Measurements from ENCODE around the gene LHX6.

LHX6 gene

DNA sequence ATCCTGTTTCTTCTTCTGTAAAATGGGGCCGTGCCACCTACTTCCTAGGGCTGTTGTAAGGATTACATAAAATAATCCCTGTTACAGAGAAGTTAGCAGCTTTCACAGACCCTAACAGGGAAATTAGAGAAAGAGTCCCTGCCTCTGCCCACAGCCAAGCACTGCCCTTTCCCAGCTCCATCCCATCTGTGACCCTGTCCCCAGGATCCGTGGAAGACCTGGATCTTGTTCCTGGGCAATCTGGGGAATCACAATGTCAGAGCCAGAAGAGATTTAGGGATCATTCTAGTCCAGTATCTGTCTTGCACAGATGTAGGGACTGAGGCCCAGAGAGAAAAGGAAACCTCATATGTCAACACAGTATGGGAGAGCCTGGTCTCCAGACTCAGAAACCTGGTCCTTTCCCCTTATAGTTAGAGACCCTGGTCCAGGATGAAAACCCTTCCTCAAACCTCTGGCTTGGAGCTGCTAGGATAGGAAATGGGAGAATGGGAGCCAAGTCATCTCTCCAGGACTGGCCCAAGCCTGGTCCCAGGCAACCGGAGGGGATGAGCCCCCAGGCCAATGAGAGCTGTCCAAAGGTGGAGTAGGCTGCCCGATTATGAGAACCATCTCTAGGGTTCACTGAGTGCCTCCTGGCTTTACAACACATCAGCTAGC lies 12.5 kb downstream of the LHX6 start:
- no peak for DNase-seq (ENCODE audit: low read depth in 2 of 2)

DNA sequence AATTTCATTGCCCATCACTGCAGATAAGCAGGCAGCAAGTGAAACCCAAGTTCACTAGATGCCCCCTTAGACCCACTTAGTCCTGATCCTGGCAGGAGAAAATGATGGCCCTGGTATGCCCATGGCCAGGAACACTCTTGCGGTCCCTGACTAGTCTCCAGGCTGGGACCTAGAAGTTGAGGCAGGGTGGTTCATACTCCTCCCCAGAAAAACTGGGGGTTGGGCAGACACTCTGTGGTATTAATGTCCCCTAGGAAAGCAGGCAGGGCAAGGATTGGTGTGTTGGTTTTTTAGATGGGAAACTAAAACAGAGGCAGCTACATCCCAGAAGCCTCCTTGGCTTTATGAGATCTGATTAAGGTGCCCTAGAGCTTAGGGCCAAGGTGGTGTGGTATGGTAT lies 13.1 kb downstream of the LHX6 start:
- no peak for DNase-seq (ENCODE audit: low read depth in 2 of 2)

DNA sequence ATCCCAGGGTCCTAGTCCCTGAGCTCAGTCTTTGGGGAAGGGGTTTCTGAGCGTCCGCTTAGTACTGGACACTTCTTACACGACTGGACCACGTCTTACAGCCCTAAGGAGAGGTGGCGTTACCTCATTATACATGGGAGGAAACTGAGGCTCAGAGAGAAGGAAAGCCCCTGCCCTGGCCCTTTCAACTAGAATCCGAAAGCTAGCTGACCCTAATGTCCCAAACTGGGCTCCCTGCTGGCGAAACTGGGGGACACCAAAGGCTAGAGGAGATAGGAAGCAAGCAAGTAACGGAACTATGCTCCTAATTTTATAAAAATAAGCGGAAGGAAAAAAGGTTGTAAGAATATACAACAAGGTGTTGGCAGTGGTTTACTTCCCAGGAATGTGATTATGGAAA lies 14.2 kb downstream of the LHX6 start:
- DNase-seq (ENCODE audit: low read depth in 2 of 2): no peak

DNA sequence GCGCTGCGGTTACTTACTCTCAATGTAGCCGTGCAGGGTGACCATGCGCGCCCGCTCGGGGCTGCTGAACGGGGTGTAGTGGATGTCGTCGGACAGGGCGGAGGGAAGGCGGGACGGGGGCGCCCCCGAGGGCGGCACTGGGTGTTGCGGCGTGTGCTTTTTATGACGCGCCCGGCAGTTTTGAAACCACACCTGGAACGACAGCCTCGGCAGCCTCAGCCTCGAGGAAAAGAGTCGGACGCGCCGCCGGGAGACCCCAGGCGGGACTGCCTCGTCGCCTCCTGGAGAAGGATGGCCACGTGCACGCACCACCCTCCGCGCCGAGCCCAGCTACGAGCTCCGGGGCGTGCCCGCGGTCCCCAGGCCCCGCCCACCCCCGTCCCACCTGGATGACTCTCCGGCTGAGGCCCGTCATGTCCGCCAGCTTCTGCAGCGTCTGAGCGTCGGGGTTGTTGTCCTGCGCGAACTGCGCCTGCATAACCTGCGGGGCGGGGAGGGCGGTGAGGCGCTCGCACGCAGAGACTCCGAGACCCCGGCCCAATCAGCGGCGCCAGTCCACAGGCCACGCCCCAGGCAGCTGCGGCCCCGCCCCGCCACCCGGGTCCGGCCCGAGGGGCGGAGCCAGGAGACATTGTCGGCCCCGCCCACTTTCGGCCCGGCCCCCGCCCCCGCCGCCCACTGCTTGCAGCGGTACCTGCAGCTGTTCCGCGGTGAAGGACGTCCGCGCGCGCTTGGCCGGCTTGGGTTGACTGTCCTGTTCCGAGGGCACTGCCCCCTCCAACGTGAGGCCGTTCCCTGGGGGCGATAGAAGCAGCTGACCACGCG lies 15.0 kb downstream of the LHX6 start:
- peak; percentile 36 to 52 for DNase-seq (ENCODE audit: low read depth in 2 of 2)

DNA sequence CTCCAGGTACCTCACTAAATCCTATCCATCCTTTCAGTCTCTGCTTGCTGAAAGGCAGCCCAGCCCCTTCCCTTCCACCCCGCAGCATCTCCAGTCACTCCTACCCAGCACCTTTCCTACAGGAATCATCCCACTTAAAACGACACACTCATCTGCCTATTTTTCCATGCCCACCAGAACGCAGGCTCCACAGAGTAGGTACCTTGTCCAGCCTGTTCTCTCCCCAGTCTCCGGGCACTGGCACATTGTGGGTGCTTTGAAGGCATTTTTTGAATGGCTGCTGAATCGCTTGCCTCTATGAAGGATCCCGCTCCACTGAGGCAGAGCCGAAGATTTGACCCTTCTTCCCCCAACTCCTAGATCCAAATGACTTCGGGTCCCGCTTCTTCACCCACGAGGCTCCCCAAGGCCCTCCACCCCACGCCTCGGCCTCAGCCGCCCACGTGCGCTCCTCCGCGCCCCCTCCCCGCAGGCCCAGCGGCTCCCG lies 15.6 kb downstream of the LHX6 start:
- no peak for DNase-seq (ENCODE audit: low read depth in 2 of 2)

DNA sequence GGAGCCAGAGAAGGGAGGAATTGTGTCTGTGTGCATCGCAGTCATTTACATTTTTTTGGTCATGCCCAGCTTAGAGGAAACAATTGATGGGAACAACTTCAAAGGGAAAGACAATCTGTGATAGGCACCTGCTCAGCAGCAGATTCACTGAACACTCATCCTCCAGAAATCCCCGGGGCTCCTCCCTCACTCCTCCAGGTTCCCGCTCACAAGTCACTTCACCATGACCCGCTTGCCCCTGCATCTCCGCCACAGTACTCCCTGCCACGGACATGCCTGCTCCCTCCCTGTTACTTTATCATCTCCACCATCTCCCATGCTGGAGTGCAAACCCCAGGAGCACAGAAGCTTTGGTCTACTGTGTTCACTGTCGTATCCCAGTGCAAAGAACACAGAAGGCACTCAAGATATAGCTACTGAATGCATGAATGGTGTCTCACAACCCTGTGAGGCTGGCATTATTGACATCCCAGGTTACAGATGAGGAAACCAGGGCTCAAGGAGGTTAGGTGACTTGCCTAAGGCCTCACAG lies 16.2 kb downstream of the LHX6 start:
- DNase-seq (ENCODE audit: low read depth in 2 of 2): no peak

DNA sequence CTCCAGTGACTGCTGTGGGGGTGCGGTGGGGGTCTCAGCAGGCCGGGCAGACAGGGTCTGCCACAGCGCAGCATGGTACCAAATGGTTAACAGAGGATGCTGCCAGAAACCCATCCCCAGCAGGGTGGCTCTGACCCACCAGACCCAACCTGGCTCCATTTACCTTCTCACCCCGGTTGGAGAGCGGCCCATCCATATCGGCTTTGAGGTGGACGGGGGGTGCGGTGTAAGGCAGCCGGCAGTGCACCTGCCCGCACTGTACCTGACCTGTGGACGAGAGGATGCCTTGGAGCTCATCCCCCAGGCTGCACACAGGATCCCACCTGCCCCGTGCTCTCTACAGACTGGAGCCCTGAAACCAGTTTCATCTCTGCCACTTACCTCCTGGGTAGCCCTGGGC lies 19.3 kb downstream of the LHX6 start:
- DNase-seq (ENCODE audit: low read depth in 2 of 2): no peak

DNA sequence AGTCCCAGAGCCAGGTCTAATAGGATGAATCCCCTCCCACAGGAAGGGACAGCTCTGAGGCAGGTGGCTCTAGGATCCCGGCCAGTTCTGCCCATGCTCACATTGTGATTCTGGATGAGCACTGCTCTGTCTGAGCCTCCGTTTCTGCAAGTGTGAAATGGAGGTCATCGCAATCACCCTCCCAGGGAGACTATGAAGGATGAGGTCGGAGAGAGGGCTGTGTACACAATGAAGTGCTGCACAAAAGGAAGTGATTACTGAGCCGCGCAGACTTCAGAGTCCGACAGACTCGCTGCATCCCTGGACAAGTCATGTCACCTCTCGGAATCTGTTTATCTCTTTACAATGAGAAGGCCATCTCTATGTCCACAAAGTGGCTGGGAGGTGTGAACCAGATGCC lies 21.7 kb downstream of the LHX6 start:
- no peak for DNase-seq (ENCODE audit: low read depth in 2 of 2)

DNA sequence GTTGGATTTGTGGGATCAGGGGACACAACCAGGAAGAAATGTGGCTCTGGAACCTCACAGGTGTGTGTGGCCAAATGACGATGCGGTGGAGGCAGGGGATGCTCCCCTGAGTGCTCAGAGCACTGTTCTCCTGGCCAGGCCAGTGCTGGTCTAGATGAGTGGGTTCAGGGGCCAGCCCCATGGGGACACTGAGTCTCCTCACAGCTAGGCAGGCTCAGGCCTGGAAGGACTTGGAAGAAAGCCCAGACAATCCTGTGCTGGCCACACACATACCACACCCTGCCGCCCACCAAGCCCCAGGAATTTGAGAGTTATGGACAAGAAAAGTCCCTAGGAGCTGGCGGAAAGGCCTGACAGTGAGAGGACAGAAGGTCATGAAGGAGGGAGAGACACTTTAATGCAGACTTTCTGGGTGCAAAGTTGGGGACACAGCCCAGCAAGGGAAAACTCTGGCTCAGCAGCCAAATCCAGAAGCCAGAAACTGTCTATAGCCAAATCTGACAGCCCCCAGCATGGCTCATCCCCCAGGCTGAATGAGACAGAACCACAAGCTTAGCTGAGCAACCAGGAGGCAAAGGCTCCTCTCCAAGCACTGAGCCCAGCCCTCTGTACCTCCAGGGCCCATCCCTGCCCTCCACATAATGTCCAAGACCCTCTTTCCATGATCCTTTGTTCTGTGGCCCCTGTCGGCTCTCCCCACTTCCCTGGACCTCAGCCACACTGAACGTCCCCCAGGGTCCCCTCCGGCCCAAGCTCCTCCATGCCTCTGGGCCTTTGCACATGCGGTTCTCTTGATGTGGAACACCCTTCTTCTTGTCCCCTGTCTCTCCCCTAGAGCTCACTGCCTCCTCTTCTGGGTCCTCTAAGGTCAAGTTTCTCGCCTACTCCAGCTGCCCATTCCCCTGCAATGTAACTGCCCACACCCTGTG lies 22.4 kb downstream of the LHX6 start:
- DNase-seq (ENCODE audit: low read depth in 2 of 2): no peak

DNA sequence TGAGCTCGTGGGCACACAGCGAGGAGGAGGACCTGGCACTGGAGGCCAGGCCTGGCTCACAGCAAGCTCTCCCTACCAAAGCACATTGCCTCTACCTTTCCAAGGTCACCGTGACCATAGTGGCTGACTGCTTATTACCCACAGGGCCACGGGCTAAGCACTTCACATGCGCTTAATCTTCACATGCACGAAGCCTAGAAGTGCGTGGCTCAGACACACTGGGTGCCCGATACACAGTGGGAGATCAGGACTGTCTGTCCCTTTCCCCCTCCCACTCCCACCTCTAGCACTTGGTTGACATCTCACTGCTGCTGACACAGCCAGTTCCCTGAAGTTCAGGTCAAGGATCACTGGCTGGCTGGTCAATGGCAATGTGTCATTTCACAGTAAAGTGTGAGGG lies 23.6 kb downstream of the LHX6 start:
- no peak for DNase-seq (ENCODE audit: low read depth in 2 of 2)

DNA sequence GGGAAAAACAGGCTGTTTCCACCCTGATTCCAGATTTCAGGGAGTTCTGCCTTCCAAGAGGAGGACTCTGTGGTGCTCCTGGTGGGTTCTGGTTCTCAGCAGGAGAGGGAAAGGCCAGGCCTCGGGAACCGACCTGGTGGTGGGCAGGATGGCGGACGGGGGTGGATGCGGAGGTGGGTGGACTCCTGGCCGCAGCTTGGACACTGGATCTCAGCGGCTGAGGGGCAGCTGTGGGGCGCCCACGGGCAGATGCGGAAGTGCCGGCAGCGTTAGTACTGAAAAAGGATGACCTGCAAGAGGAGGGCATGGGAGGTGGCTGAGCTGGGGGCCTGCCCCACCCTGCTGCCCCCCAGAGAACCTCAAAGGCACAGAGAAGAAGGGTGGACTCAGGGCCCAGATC lies 24.3 kb downstream of the LHX6 start:
- DNase-seq (ENCODE audit: low read depth in 2 of 2): no peak

DNA sequence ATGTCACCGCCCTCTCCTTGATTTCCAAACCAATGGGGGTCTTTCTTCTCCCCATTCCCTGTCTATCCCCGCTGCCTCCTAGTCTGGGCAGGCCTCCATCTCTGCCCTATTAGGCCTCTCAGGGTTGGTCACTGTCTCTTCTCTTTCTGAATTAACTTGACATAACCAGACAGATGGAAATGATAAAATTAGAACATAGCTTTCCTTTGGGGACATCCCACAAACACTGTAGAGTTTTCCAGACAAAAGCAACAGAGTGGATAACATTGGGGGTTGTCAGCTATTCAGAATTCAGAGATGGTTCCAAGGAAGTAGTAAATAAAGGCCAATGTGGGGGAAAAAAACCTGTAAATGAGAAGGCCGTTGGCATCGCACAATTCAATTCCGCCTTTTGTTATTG lies 24.7 kb downstream of the LHX6 start:
- no peak for DNase-seq (ENCODE audit: low read depth in 2 of 2)

DNA sequence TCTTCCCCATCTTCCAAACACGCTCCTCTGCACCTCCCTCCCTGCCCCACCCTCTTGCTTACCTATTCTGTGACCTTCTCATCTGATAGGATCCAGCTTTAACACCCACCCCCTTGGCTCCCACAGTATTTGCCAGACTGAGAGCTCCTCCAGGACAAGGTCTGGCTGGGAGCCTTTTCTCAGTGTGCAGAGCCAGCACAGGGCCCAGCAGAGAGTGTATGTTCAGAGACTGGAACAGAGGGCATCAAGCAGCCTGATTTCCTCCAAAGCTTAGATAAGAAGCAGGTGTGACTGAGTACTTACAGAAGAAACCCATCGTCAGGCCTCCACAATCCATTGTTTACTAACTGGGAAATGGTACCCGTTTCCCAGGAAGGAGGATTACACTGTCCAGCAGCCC lies 26.6 kb downstream of the LHX6 start:
- no peak for DNase-seq (ENCODE audit: low read depth in 2 of 2)

DNA sequence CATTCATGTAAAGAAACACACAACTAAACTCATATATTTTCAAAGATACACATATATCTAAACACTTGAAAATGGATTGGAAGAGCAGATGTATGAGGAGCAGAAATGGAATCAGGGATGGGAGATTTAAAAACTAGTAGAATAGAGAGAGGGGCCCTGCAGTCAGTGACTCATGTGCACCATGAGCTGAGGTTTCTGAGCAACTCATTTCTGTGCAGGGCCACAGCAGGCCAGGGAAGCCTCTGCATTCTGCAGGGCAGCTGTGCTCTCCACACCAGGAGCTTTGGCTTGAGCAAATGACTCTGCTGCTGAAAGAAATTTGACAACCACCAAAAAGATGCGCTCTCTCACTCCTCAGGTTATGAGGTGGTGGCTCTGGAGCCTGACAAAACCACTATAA lies 27.1 kb downstream of the LHX6 start:
- DNase-seq (ENCODE audit: low read depth in 2 of 2): no peak

DNA sequence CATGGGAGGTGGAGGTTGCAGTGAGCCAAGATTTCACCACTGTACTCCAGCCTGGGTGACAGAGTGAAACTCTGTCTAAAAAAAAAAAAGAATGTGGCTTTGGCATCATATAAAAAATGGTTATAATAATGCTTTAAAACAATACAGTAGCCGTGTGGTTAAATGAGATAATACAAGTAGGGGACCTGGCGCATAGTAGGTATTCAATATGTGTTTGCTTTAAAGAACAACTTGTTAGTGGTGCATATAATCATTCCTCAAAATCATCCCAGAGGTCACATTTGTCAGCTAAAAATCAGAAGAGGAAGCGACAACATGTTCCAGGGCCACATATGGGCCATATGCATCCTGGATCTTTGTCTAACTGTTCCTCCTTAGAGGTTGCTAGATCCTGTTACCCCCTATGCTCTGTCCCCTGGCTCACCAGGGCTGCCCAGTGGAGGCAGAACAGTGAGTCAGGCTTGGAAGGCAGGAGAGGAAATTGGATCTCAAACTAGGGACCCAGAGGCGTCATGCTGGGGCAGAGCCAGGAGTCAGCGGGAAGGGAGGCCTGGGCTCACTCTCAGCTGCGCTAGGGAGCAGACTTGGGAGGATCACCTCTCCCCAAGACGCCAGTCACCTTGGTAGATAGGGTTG lies 27.7 kb downstream of the LHX6 start:
- DNase-seq (ENCODE audit: low read depth in 2 of 2): no peak

DNA sequence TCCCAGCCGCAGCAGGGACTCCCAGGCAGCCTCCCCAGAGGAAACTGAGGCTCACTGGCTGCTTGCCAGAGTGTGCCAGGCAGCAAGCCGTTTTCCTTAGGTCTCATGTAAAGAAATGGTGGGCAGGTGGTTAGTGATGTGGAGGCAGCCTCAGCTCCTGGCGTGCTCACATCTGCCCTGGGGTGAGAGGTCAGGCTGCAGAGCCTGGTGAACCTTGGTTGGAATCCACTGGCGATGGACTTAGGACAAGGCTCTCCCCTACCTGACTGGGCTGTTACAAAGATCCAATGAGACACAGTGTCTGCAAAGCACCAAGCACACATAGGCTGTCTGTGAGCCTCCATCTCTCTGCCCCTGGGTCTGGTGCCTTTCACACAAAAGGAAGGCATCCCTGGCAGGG lies 30.9 kb downstream of the LHX6 start:
- no peak for DNase-seq (ENCODE audit: low read depth in 2 of 2)

DNA sequence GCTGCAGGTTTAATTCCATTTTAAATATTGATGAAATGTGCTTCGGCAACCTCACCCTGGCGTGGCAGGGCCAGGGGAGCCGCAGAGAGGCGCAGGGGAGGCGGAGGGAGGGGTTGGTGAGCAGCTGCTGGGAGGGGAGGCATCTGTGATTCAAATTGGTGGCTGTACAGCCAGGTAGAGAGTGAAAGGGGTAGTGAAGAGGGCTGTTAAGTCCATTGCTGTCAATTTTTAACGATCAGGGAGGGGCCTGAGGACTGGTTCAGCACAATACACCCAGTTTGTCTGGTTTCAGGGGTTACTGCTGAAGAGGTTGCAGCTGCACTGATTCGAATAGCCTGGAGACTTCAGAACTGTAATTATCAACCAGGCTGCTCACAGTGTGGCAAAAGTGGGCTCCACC lies 31.3 kb downstream of the LHX6 start:
- no peak for DNase-seq (ENCODE audit: low read depth in 2 of 2)

DNA sequence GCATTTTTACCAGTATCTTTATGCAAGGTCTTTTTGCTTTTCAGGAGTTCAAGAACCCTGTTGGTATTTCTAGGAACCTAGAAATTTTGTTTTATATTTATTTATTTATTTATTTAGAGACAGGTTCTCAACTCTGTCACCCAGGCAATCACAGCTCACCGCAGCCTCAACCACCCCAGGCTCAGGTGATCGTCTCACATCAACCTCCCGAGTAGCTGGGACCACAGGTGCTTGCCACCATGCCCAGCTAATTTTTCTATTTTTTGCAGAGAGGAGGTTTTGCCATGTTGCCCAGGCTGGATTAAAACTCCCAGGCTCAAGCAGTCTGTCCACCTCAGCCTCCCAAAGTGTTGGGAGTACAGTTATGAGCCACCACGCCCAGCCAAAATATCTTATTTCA lies 32.9 kb downstream of the LHX6 start:
- no peak for DNase-seq (ENCODE audit: low read depth in 2 of 2)

DNA sequence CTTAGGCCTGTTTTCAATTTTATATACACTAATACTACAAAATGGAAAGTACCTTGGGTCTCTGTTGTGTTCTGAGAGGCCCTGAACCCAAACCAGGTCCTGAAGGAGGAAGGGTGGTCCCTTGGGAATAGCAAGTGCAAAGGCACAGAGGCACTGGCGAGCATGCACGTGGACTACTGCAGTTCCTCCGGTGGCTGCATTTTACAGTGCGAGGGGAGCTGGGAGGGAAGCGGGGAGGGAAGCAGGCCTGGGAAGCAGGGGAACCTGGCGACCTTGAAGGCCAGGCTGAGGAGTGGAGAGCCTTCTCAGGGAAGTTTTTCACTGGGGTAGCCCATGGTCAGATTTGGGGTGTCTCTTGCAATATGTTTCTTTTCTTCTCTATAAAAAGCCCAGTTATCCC lies 35.1 kb downstream of the LHX6 start:
- no peak for DNase-seq (ENCODE audit: low read depth in 2 of 2)

DNA sequence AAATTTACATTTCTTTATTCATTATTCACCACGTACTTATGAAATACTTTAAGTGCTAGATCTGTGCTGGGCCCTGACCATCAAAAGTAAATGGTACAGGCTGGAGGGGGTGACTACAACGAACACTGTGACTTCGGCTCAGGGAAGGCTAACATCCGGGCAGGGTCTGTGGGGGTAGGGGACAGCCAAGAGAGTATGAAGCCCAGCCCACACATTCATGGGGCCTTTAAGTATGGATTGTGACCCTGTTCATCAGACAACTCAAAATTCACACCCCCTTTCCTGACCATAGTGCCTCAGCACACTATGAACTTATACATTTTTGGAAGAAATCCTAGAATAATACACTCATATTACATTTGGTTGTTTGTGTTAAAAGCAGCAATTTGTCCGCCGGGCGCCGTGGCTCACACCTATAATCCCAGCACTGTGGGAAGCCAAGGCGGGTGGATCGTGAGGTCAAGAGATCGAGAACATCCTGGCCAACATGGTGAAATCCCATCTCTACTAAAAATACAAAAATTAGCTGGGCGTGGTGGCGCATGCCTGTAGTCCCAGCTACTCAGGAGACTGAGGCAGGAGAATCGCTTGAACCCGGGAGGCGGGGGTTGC lies 35.7 kb downstream of the LHX6 start:
- DNase-seq (ENCODE audit: low read depth in 2 of 2): no peak

DNA sequence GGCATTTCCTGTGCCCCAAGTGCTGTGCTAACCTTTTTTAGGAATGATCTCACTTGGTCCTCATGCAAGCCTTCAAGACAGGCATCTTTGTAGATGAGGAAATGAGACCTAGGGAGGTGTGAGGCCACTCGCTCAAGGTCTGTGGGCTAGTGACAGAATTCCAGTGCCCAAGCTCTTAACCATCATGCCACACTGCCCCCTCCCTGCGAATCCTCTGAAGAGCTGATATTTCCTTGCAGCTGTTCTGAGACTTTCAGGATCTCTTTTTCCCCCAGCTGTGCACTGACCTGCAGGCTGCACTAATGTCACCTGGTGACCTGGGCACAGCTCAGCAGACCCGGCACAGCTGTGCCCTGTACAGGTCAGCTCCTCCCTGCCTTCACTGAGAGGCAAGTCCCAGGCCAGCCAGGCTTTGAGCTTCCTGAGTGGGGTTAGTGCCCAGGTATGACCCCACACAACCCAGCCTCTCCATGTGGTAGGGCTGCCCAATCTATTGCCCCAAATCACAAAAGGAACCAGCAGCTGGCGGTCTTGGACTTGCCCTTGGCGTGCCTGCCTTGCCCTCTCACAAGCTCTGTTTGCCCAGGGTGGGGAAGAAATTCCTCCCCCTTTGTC lies 36.4 kb downstream of the LHX6 start:
- DNase-seq (ENCODE audit: low read depth in 2 of 2): no peak
